Measurements from ENCODE around the gene SIRT5.

SIRT5 gene

GRCh38 chr6:13624871-13625288, 50.5 kb downstream of the SIRT5 start:
- Mint-ChIP-seq H3K9me3 (no peaks in the 10 kb centered on the region), H3K27ac (no peak overlapping the region), H3K4me1 (peaks cover 13% of the 10 kb centered on the region), H3K36me3 (peaks cover 48% of the 10 kb centered on the region), H3K27me3 (no peaks in the 10 kb centered on the region), H3K4me3 (no peak overlapping the region)
- peak; percentile 59 for ATAC-seq

- H3K4me1 Mint-ChIP-seq, result peaks cover 16% of the 10 kb centered on the region
- H3K27ac Mint-ChIP-seq, result peak overlapping the region; percentile 73
- no peaks in the 10 kb centered on the region for H3K9me3 Mint-ChIP-seq
- no peak for ATAC-seq
- H3K4me3 Mint-ChIP-seq, result no peak overlapping the region
- H3K27me3 Mint-ChIP-seq, result no peaks in the 10 kb centered on the region
- H3K36me3 Mint-ChIP-seq, result peaks cover 44% of the 10 kb centered on the region
These were observed 55.2 kb downstream of the SIRT5 start for GRCh38 chr6:13629459-13630116.

GRCh38 chr6:13630499-13630898, 56.1 kb downstream of the SIRT5 start:
- peaks cover 46% of the 10 kb centered on the region for H3K36me3 Mint-ChIP-seq
- H3K27me3 Mint-ChIP-seq, result no peaks in the 10 kb centered on the region
- H3K9me3 Mint-ChIP-seq, result no peaks in the 10 kb centered on the region
- no peak overlapping the region for H3K4me3 Mint-ChIP-seq
- peaks cover 10% of the 10 kb centered on the region for H3K4me1 Mint-ChIP-seq
- no peak for ATAC-seq
- peak overlapping the region; percentile 73 for H3K27ac Mint-ChIP-seq

GRCh38 chr6:13633343-13633742, 58.9 kb downstream of the SIRT5 start:
- Mint-ChIP-seq H3K4me3 (no peak overlapping the region), H3K36me3 (peaks cover 49% of the 10 kb centered on the region), H3K4me1 (peaks cover 21% of the 10 kb centered on the region), H3K9me3 (no peaks in the 10 kb centered on the region), H3K27me3 (no peaks in the 10 kb centered on the region), H3K27ac (no peak overlapping the region)
- ATAC-seq, result no peak

- no peaks in the 10 kb centered on the region for H3K9me3 Mint-ChIP-seq
- peak overlapping the region; percentile 37 for H3K27ac Mint-ChIP-seq
- H3K36me3 Mint-ChIP-seq, result peaks cover 56% of the 10 kb centered on the region
- no peak overlapping the region for H3K4me3 Mint-ChIP-seq
- ATAC-seq, result no peak
- peaks cover 11% of the 10 kb centered on the region for H3K4me1 Mint-ChIP-seq
- H3K27me3 Mint-ChIP-seq, result no peaks in the 10 kb centered on the region
These were observed 61.7 kb downstream of the SIRT5 start for GRCh38 chr6:13635948-13636658.

- H3K9me3 Mint-ChIP-seq, result no peaks in the 10 kb centered on the region
- H3K36me3 Mint-ChIP-seq, result peaks cover 50% of the 10 kb centered on the region
- H3K4me3 Mint-ChIP-seq, result no peak overlapping the region
- peaks cover 11% of the 10 kb centered on the region for H3K4me1 Mint-ChIP-seq
- H3K27ac Mint-ChIP-seq, result peak overlapping the region; percentile 4
- H3K27me3 Mint-ChIP-seq, result no peaks in the 10 kb centered on the region
- ATAC-seq, result no peak
These were observed 63.6 kb downstream of the SIRT5 start for GRCh38 chr6:13638014-13638413.

GRCh38 chr6:13638626-13639025, 64.2 kb downstream of the SIRT5 start:
- Mint-ChIP-seq H3K4me3 (no peak overlapping the region), H3K4me1 (peaks cover 11% of the 10 kb centered on the region), H3K27me3 (no peaks in the 10 kb centered on the region), H3K36me3 (peaks cover 55% of the 10 kb centered on the region), H3K9me3 (no peaks in the 10 kb centered on the region), H3K27ac (peak overlapping the region; percentile 4)
- no peak for ATAC-seq

- H3K27ac Mint-ChIP-seq, result no peak overlapping the region
- H3K27me3 Mint-ChIP-seq, result no peaks in the 10 kb centered on the region
- H3K9me3 Mint-ChIP-seq, result no peaks in the 10 kb centered on the region
- H3K4me1 Mint-ChIP-seq, result peaks cover 6% of the 10 kb centered on the region
- ATAC-seq, result no peak
- peaks cover 52% of the 10 kb centered on the region for H3K36me3 Mint-ChIP-seq
- H3K4me3 Mint-ChIP-seq, result no peak overlapping the region
These were observed 66.9 kb downstream of the SIRT5 start for GRCh38 chr6:13641315-13641714.

GRCh38 chr6:13643125-13643524, 68.7 kb downstream of the SIRT5 start:
- Mint-ChIP-seq H3K9me3 (no peaks in the 10 kb centered on the region), H3K4me3 (no peak overlapping the region), H3K27me3 (no peaks in the 10 kb centered on the region), H3K36me3 (peaks cover 39% of the 10 kb centered on the region), H3K4me1 (peaks cover 5% of the 10 kb centered on the region), H3K27ac (no peak overlapping the region)
- no peak for ATAC-seq

GRCh38 chr6:13648850-13649249, 74.4 kb downstream of the SIRT5 start:
- peaks cover 12% of the 10 kb centered on the region for H3K4me1 Mint-ChIP-seq

GRCh38 chr6:13649393-13649792, 75.0 kb downstream of the SIRT5 start:
- peaks cover 22% of the 10 kb centered on the region for H3K36me3 Mint-ChIP-seq
- H3K4me1 Mint-ChIP-seq, result peaks cover 12% of the 10 kb centered on the region
- no peak overlapping the region for H3K27ac Mint-ChIP-seq
- no peaks in the 10 kb centered on the region for H3K27me3 Mint-ChIP-seq
- ATAC-seq, result no peak
- H3K4me3 Mint-ChIP-seq, result no peak overlapping the region
- H3K9me3 Mint-ChIP-seq, result no peaks in the 10 kb centered on the region

More at GRCh38 chr6:13648850-13649249, 74.4 kb downstream of the SIRT5 start:
- no peaks in the 10 kb centered on the region for H3K27me3 Mint-ChIP-seq
- peaks cover 22% of the 10 kb centered on the region for H3K36me3 Mint-ChIP-seq
- no peak overlapping the region for H3K27ac Mint-ChIP-seq
- H3K4me3 Mint-ChIP-seq, result no peak overlapping the region
- no peaks in the 10 kb centered on the region for H3K9me3 Mint-ChIP-seq
- no peak for ATAC-seq

- no peak for ATAC-seq
- H3K9me3 Mint-ChIP-seq, result no peaks in the 10 kb centered on the region
- peaks cover 6% of the 10 kb centered on the region for H3K4me1 Mint-ChIP-seq
- peaks cover 14% of the 10 kb centered on the region for H3K36me3 Mint-ChIP-seq
- H3K27ac Mint-ChIP-seq, result no peak overlapping the region
- no peak overlapping the region for H3K4me3 Mint-ChIP-seq
- H3K27me3 Mint-ChIP-seq, result no peaks in the 10 kb centered on the region
These were observed 78.9 kb downstream of the SIRT5 start for GRCh38 chr6:13653296-13653695.

GRCh38 chr6:13654496-13654895, 80.1 kb downstream of the SIRT5 start:
- ATAC-seq, result no peak
- H3K36me3 Mint-ChIP-seq, result peaks cover 10% of the 10 kb centered on the region
- peaks cover 12% of the 10 kb centered on the region for H3K4me1 Mint-ChIP-seq
- H3K27me3 Mint-ChIP-seq, result no peaks in the 10 kb centered on the region
- H3K4me3 Mint-ChIP-seq, result no peak overlapping the region
- no peak overlapping the region for H3K27ac Mint-ChIP-seq
- H3K9me3 Mint-ChIP-seq, result no peaks in the 10 kb centered on the region

- Mint-ChIP-seq H3K4me3 (no peak overlapping the region), H3K36me3 (peaks cover 7% of the 10 kb centered on the region), H3K27me3 (no peaks in the 10 kb centered on the region), H3K4me1 (peaks cover 17% of the 10 kb centered on the region), H3K9me3 (no peaks in the 10 kb centered on the region), H3K27ac (no peak overlapping the region)
- ATAC-seq, result no peak
These were observed 81.3 kb downstream of the SIRT5 start for GRCh38 chr6:13655700-13656099.

- H3K9me3 Mint-ChIP-seq, result no peaks in the 10 kb centered on the region
- H3K36me3 Mint-ChIP-seq, result peaks cover 4% of the 10 kb centered on the region
- peaks cover 62% of the 10 kb centered on the region for H3K4me1 Mint-ChIP-seq
- no peak overlapping the region for H3K27ac Mint-ChIP-seq
- H3K4me3 Mint-ChIP-seq, result no peak overlapping the region
- no peak for ATAC-seq
- no peaks in the 10 kb centered on the region for H3K27me3 Mint-ChIP-seq
These were observed 85.9 kb downstream of the SIRT5 start for GRCh38 chr6:13660273-13660672.

- no peak for ATAC-seq
- Mint-ChIP-seq H3K4me3 (no peak overlapping the region), H3K4me1 (peaks cover 68% of the 10 kb centered on the region), H3K27ac (no peak overlapping the region), H3K36me3 (peaks cover 4% of the 10 kb centered on the region), H3K9me3 (no peaks in the 10 kb centered on the region), H3K27me3 (no peaks in the 10 kb centered on the region)
These were observed 86.5 kb downstream of the SIRT5 start for GRCh38 chr6:13660893-13661292.
